Adrenal gland (tissue), 12 donors: ENCODE results near the gene S100P. TPM values are rescaled to one million over a fixed set of nuclear protein-coding genes. Genes with fewer than 3 reads are reported as not detected.
A peak's percentile ranks its signal among the peaks of the same experiment; 100 is the strongest.

Experiments
- DNase-seq, 7 donors: peaks; one replicate each; pipeline ENCODE4 v3.0.0-alpha.2; 2019 to 2020
- H3K27ac ChIP-seq, 5 donors: fragments of 200-600 bp; sonication (generic) in 4 of 5; 1 replicate in 3 of 5; 2 replicates in 2 of 5; pipeline versions ENCODE4 v1.5.1 to v1.8.0; 2016 to 2020; ENCODE audit warnings: mild to moderate bottlenecking in 1 of 5
- H3K27me3 ChIP-seq: fragments of 200-600 bp; 2 replicates; pipeline ENCODE4 v1.8.0; 2021
- H3K36me3 ChIP-seq, 2 donors: fragments of 200-600 bp; replicated peaks in 1 of 2; 1 replicate in 1 of 2; 2 replicates in 1 of 2; pipeline versions ENCODE4 v1.5.1 to v1.8.0; 2018 to 2022
- H3K4me1 ChIP-seq, 2 donors: fragments of 200-600 bp; replicated peaks in 1 of 2; 1 replicate in 1 of 2; 2 replicates in 1 of 2; pipeline versions ENCODE4 v1.5.1 to v1.8.0; 2018 to 2021
- H3K4me3 ChIP-seq, 4 donors: fragments of 200-600 bp; sonication (generic) in 3 of 4; one replicate each; pipeline ENCODE4 v1.5.1; 2016 to 2018
- H3K9me3 ChIP-seq, 3 donors: fragments of 200-600 bp; sonication (generic) in 1 of 3; replicated peaks in 1 of 3; 1 replicate in 2 of 3; 2 replicates in 1 of 3; pipeline versions ENCODE4 v1.5.1 to v1.8.0; 2016 to 2021
- POLR2A ChIP-seq, 2 donors: fragments of 450-650 bp; IDR thresholded peaks; one replicate each; pipeline ENCODE4 v1.6.1; 2017; ENCODE audit warnings: antibody characterized with exemption in 2 of 2, mild to moderate bottlenecking in 2 of 2, moderate library complexity in 1 of 2
- WGBS, 4 donors: extraction: QIAGEN DNeasy Blood & Tissue Kit in 2 of 4; methylation state at CpG; one replicate each; pipeline versions ENCODE4 v1.1.5 to v1.1.7; 2013 to 2017; 5-methylcytosine and 5-hydroxymethylcytosine counted together
- intact Hi-C, 2 donors: fragments of 100-400 bp; cut with DNase I; formaldehyde crosslinking; loops; one replicate each; pipeline versions ENCODE4 v1.14.1 to v1.15.0; 2022 to 2023
- polyA plus RNA-seq, 3 donors: library from polyadenylated mRNA; stranded (reverse); fragments of 200-250 nt in 2 of 3; fragments of 350-450 nt in 1 of 3; fragmentation: Illumina TruSeq in 1 of 3; extraction: RNeasy Lipid Tissue Mini Kit (QIAGEN cat#74804) in 1 of 3; gene quantifications; one replicate each; pipeline ENCODE4 v1.2.3, GENCODE V29; 2013 to 2014
- total RNA-seq, 9 donors: library from RNA; depleted of rRNA in 4 of 9; stranded (reverse); fragments of >200 nt in 4 of 9; fragments of 120-200 nt in 1 of 9; fragmentation: NEBNext Ultra II Directional in 1 of 9; extraction: Animal tissue kit (Norgen Biotek cat#: 25700) in 1 of 9; gene quantifications; one replicate each; pipeline versions ENCODE4 v1.1.0 to v1.2.4, GENCODE V29; 2013 to 2023
- TF ChIP-seq, protein P1 (sequence below), 6 experiments: fragments of 450-650 bp in 4 of 6; fragments of 200-600 bp in 2 of 6; sonication (generic) in 1 of 6; IDR thresholded peaks; 1 replicate in 5 of 6; 2 replicates in 1 of 6; pipeline versions ENCODE4 v1.5.1 to v1.8.0; 2016 to 2021; ENCODE audit warnings: antibody characterized with exemption in 6 of 6, mild to moderate bottlenecking in 2 of 6, moderate library complexity in 1 of 6
- donor health status: healthy with polysubstance abuse.
- donor health status: Bipolar disorder and iron deficiency.
- donor health status: DM: yes; HTN: yes; CAD: no.
- donor health status: DM: no; HTN: no; CAD: no.
- donor health status: DM: no; HTN: no; CAD: no.
- donor health status: DM: yes; HTN: yes; CAD: no.

The S100P gene
- total and polyA plus RNA-seq, 12 donors, result 0.42 to 1.9 (median 0.84) TPM; not detected in 5

DNA sequence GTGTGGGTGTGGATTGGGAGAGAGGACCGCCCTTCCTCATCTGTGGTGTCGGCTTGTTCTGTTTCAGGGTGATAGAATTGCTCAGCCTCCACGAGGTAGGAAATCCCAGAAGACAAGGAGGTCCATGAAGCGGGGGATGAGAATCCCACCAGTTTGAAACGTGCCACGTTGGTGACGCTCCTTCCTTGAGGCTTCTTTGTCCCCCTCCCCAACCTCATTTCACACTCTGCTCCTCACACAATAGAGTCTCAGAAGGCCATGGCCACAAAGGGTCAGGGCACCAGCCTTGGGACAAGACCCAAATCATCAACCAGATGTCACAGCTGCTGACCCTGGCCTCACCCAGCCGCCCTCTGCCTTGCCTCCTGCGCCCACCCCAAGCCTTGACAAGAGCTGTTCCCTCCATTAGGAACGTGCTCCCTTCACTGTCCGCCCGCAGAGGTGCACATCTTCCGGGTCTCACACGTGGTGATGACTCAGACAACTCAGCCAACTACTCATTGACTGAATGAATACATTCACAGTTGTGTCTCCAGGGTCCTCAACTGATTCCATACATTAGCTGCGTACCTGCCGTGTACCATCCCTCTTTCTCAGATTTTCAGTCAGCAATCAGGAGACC lies 40.6 kb downstream of the S100P start:
- TF ChIP-seq, protein P1, sequence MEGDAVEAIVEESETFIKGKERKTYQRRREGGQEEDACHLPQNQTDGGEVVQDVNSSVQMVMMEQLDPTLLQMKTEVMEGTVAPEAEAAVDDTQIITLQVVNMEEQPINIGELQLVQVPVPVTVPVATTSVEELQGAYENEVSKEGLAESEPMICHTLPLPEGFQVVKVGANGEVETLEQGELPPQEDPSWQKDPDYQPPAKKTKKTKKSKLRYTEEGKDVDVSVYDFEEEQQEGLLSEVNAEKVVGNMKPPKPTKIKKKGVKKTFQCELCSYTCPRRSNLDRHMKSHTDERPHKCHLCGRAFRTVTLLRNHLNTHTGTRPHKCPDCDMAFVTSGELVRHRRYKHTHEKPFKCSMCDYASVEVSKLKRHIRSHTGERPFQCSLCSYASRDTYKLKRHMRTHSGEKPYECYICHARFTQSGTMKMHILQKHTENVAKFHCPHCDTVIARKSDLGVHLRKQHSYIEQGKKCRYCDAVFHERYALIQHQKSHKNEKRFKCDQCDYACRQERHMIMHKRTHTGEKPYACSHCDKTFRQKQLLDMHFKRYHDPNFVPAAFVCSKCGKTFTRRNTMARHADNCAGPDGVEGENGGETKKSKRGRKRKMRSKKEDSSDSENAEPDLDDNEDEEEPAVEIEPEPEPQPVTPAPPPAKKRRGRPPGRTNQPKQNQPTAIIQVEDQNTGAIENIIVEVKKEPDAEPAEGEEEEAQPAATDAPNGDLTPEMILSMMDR (IDR thresholded peaks at IDR 0.05), result no peak
- TF ChIP-seq POLR2A (IDR thresholded peaks at IDR 0.05), result no peak
- intact Hi-C loops, result no loop called here
- Histone ChIP-seq H3K36me3 (no peaks in the 10 kb centered on the region), H3K27me3 (no peaks in the 10 kb centered on the region), H3K4me3 (no peak overlapping the region), H3K4me1 (peaks cover 9 to 10% of the 10 kb centered on the region in 2 donors), H3K9me3 (no peaks in the 10 kb centered on the region), H3K27ac (no peak overlapping the region)
- WGBS, 4 donors, result 86 to 90% (median 88%) methylated on average over 16 of the region's 16 CpGs
- DNase-seq, result peak in 2 of 7 donors; percentile 20 to 31

DNA sequence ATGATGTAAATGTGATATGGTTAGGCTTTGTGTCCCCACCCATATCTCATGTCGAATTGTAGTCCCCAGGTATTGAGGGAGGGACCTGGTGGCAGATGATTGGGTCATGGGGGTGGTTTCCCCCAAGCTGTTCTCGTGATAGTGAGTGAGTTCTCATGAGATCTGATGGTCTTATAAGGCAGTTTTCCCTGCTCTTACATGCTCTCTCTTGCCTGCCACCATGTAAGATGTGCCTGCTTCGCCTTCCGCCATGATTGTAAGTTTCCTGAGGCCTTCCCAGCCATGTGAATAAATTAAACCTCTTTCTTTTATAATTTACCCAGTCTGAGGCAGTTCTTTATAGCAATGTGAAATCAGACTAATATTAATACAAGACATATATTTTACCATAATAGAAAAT lies 46.2 kb downstream of the S100P start:
- Histone ChIP-seq H3K27me3 (no peaks in the 10 kb centered on the region), H3K36me3 (no peaks in the 10 kb centered on the region), H3K27ac (no peak overlapping the region), H3K4me1 (no peaks in the 10 kb centered on the region), H3K4me3 (no peak overlapping the region), H3K9me3 (no peaks in the 10 kb centered on the region)
- no peak for TF ChIP-seq POLR2A (IDR thresholded peaks at IDR 0.05)
- TF ChIP-seq, protein P1 (IDR thresholded peaks at IDR 0.05), result no peak
- 85 to 92% (median 87%) methylated on average over 4 of the region's 4 CpGs for WGBS, 4 donors
- intact Hi-C loops, result no loop called here
- DNase-seq, result no peak

DNA sequence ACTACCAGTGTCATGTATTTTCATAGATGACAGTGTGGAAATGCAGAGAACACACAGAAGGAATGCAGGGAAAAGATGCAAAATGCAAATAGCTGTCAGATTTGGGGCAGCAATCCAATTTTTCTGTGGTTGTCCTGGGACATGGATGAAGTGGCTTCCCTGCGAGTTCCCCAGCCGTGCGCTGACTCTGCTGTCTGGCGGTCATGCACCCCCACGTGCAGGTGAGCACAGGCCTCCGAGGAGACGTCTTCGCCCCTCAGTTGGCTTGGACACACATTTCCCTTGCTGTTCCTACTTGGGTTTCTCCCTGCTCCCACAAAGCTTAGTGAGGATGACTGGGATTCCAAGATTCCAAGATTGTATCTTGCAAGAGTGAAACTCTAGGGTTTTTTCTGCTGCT lies 46.7 kb downstream of the S100P start:
- WGBS, 4 donors, result 94 to 96% (median 95%) methylated on average over 8 of the region's 8 CpGs
- DNase-seq, result no peak
- Histone ChIP-seq H3K9me3 (no peaks in the 10 kb centered on the region), H3K4me3 (no peak overlapping the region), H3K27ac (no peak overlapping the region), H3K27me3 (no peaks in the 10 kb centered on the region), H3K4me1 (no peaks in the 10 kb centered on the region), H3K36me3 (no peaks in the 10 kb centered on the region)
- TF ChIP-seq, protein P1 (IDR thresholded peaks at IDR 0.05), result no peak
- TF ChIP-seq POLR2A (IDR thresholded peaks at IDR 0.05), result no peak
- intact Hi-C loops, result no loop called here

DNA sequence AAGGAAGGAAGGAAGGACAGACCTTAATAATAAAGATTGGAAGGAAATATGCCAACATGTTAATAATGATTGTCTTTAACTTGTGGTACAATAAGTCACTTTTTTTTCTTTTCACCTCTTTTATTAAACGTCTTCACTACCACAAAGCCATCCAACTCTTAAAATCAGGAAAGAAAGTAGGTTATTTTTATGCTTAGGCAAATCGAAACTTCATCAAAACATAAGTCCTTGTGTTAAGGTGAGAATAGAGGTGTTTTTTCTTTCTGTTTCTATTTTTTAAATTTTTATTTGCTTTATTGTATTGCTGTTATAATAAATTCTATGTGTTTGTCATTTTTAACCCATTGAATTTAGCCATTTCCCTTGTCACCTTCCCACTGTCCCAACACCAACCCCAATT lies 48.8 kb downstream of the S100P start:
- WGBS, 4 donors, result 63 to 91% (median 76%) methylated on average over 2 of the region's 2 CpGs
- TF ChIP-seq POLR2A (IDR thresholded peaks at IDR 0.05), result no peak
- TF ChIP-seq, protein P1 (IDR thresholded peaks at IDR 0.05), result no peak
- Histone ChIP-seq H3K27ac (no peak overlapping the region), H3K4me1 (no peaks in the 10 kb centered on the region), H3K9me3 (no peaks in the 10 kb centered on the region), H3K4me3 (no peak overlapping the region), H3K36me3 (no peaks in the 10 kb centered on the region), H3K27me3 (no peaks in the 10 kb centered on the region)
- intact Hi-C loops, result no loop called here
- DNase-seq, result no peak
